ENCODE data around the gene BCR.
"Not testable (repeated sequence)": the region's sequence is repeated elsewhere in the genome, so short reads cannot be mapped to it uniquely, and the experiment has no call there.

The BCR gene

DNA sequence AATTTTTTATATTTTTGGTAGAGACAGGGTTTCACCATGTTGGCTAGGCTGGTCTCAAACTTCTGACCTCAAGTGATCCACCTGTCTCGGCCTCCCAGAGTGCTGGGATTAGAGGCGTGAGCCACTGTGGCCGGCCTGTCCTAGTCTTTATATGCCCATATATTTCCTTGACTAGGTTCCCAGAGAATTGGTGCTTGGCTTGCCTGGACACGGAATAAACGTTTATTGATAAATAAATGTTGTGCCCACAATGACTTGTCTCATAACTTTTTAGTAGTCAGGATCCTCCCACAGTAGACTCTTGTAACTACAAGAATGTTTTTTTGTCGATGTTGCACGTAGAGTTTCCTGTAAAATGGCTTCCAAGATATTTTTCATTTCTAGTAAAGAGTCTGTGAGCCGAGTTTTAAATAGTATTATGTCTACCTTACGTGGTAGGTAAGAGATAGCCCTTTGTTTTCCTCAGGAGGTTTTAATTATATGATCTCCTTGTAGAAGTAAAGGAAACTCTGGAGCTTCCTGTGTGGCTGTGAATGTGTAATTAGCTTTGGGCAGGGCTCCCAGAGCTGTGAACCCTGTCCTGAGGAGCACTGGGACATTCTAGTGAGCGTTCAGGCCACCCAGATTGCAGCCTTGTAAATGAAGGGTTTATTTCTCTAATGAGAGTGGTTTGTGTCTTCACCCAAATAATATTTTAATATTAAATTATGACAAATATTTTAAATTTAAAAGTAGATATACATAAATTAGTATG is 161.8 kb downstream of the BCR start:
- not testable (repeated sequence) for DNase-seq

DNA sequence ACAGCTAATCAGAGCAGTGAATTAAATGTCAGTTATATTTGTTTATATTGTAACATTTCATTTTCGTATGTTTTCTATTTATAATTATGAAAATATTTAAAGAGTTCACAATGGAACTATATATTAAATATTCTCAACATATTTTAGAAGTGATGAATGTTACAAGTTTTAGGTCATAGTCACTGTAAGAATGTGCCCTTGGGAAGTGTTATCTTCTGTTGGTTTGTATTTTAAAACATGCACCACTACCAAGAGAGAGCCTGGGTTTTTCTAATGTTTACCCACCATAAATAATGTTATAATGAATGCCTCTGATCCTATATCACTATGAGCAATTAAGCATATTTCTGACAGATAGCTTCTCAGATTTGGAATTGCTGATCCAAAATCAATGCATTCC is 171.0 kb downstream of the BCR start:
- no peak for DNase-seq

DNA sequence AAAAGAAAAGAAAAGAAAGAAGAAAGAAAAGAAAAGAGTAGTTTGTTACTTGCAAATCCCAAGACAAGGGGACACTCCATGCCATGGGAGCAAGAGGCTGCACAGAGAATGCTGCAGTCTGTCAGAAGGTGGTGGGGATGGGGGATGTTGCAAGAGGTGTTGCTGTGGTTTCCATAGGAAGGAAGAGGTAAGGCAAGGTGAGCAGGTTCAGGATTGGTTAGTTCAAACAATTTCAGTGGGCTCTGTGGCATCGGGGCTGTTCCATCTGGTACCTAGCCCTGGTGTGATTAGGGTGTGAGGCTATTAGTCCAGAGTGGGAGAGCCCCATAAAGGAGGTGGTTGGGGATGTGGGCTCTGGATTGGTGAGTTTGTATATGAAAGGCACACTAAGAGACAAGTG is 172.7 kb downstream of the BCR start:
- DNase-seq: no peak

DNA sequence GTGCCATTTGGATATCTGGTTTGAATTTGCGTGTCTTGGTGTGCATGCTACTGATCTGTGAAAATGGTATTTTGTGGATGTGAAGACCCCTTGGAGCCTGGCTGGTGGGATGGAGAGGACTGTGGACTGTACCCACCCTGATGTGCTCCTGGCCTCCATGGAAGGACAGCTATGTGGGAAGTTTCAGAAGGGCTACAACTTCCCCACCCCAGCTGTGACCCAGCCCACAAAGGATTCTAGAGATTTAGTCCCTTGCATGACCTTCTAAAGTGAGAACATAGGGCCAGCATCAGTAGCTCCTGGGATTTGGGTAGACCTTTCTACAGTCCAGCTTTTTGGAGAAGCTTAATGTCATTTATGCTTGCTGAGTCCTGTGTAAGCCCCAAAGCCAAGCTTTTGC is 173.4 kb downstream of the BCR start:
- no peak for DNase-seq

DNA sequence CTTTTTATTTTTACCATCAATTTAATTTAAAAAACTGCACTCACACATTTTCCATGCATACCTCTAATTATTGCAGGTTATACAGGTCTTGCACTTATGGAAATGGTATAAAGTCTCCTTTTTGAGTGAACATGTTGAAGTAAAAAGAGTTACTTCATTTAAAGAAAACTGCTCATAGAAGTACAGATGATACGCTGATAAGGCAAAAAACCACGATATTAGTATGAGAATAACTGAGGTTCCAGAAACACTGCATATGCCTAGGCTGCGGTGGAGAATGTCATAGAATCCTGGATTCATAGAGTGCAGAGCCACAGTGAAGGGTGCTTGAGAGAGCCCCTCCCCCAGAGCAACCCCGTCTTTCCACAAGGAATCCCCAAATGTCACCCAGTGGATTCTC is 175.8 kb downstream of the BCR start:
- DNase-seq: no peak

DNA sequence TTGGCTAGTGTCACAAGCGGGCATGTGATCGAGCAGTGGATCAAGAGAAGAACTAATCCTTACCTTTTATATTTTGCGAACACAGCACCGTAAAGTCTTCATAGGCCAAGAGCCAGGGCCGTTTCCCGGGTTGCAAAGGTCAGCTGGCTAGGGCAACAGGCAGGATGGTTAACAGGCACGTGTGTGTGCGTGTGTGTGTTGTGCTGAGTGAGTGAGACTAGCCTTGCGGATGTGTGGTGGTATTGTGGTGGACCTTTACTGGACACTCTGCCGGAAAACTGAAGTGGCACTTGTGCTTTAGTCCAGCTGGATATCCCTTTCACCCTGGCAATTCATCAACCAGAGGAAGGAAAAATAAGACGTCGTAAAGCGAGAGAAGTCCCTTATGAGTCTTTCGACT is 176.7 kb downstream of the BCR start:
- DNase-seq: no peak

DNA sequence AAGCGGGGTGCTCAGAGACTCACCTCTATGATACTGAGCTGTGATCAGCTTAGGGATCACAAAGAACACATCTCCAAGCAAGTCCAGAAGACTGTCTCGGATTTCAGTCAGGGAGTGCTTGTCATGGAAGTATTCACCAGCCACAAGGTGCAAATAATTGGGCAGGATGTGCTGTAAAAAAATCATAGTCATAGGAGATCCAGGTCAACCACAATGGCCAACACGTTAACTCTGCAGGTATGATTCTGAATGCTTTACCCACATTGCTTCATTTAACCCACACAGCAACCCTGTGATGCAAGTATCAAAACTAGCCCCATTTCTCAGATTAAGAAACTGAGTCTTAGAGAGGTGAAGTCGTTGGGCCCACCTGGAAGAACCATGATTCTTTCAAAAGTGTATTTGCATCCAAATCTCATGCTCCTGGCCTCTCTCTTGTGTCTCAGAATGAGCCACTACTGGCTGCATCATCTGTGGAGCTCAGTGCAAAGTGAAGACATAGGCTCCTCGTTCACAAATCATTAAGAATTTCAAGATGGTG is 179.3 kb downstream of the BCR start:
- no peak for DNase-seq

DNA sequence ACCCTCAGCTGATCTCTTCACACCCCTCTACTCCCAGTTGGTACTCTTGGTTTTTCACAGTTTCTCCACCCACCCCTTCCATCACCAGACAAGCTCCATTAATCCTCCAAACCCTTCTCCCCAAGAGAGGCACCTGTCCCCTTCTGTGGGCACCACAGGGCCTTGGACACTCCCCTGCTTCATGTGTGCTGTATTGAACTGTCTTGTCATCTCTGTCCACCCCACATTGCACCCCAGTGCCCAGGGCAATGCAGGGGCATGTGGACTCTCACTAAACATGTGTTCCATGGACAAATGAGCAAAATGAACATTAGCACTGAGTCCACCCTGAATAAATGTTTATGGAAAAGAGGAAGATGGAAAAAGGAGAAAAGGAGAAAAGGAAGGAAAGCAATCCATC is 181.4 kb downstream of the BCR start:
- DNase-seq: no peak

DNA sequence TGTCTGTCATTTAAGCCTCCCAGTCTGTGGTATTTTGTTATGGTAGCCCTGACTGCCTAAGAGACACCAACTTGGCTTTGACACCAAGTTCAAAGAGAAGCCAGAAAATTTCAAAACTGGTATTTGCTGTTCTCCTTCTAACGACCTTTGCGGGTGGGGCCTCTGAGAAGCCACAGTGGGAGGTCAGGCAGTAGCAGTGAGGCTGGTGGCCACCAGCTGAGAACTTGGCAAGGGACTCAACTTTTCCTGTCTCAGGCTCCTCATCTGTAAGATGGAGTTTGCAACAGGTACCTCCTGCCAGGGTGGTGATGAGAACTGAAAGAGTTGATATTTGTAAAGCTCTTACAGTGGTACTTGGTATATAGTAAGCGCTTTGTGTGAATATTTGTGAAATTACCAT is 183.4 kb downstream of the BCR start:
- DNase-seq: no peak

DNA sequence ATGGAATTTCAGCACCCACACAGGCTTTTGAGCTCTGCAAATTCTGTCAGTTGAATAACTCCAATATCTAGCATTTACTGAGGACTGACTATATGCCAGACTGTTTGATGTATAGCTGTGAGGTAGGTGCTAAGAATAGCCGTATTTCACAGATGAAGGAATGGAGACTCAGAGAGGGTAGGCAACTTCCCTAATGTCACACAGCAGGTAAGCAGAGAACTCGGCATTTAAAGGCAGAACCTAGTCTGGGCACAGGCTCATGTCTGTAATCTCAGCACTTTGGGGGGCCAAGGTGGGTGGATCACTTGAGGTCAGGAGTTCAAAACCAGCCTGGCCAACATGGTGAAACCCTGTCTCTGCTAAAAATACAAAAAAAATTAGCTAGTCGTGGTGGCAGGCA is 184.1 kb downstream of the BCR start:
- no peak for DNase-seq

DNA sequence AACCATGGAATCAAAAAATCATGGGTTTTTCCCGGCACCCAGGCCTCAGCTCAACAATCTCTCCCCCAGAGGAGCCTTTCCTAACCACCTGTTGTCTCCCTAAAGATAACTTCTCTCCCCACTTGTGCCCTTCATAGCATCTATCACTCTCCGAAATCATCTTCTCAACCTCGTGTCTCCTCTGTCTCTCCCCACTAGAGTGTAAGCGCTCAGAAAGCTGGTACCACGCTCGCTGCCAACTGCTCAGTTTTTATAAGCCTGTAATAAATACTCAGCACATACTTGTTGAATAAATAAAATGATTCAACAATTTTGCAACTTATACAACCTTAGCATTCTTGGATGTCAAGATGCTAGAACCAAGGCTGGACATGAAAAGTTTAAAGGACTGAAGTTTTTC is 185.2 kb downstream of the BCR start:
- DNase-seq: no peak

DNA sequence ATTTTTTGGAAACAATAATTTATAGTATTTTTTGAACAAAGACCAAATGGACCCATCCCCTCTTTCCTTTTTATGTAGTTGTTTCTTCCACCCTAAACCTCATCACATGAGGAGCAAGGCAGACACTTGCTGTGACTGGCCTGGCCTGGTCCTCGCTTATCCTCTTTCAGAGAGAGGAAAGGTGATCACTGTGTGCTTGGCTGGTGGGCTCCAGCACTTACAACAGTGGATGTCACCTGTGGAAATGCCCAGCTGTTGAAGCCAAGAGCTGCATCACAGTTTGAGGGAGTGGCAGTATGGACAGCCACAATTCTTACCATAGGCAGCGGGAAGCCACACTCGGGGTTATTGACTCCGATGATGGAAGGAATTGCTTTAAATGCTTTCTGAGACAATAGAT is 185.7 kb downstream of the BCR start:
- DNase-seq: no peak

DNA sequence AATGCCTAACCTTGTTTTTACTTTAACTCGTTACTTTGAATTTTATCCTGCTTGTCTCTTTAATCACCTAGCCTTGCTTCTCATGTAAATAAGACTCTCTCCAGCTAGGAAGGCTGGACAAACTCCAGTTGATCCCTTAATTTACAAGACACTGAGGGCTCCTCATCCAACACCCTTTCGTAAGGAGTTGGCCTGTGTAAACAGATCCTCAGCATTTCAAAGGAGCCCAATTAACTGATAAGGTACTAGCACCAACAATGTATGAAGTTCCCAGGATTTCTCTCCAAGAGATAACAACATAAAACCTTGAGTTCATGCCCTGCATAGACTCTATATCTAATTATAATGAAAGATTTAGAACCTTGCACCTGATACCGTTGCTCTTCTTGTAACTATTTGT is 186.9 kb downstream of the BCR start:
- not testable (repeated sequence) for DNase-seq

All from DMS79 (cell line).